Esophagus squamous epithelium (tissue), 4 donors: ENCODE measurements around the gene S100PBP.

Experiments
- POLR2A ChIP-seq, 4 donors: fragments of 450-650 bp; IDR thresholded peaks; one replicate each; pipeline ENCODE4 v1.6.1; 2017; ENCODE audit warnings: antibody characterized with exemption in 4 of 4, mild to moderate bottlenecking in 4 of 4, moderate library complexity in 3 of 4
- TF ChIP-seq, protein P1 (sequence below), 6 experiments: fragments of 450-650 bp in 4 of 6; fragments of 200-600 bp in 2 of 6; sonication (generic) in 2 of 6; IDR thresholded peaks; one replicate each; pipeline ENCODE4 v1.5.1; 2016 to 2019; ENCODE audit warnings: antibody characterized with exemption in 6 of 6, mild to moderate bottlenecking in 4 of 6, moderate library complexity in 4 of 6

DNA sequence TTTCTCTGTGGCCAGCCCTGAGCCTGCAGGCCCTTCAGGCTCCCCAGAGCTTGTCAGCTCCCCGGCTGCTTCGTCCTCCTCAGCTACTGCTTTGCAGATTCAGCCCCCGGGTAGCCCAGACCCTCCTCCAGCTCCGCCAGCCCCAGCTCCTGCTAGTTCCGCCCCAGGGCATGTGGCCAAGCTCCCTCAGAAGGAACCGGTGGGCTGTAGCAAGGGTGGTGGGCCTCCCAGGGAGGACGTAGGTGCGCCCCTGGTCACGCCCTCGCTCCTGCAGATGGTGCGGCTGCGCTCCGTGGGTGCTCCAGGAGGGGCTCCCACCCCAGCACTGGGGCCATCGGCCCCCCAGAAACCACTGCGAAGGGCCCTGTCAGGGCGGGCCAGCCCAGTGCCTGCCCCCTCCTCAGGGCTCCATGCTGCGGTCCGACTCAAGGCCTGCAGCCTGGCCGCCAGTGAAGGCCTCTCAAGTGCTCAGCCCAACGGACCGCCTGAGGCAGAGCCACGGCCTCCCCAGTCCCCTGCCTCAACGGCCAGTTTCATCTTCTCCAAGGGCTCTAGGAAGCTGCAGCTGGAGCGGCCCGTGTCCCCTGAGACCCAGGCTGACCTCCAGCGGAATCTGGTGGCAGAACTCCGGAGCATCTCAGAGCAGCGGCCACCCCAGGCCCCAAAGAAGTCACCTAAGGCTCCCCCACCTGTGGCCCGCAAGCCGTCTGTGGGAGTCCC lies 45.7 kb upstream of the S100PBP start:
- no peak for TF ChIP-seq POLR2A (IDR thresholded peaks at IDR 0.05)
- TF ChIP-seq, protein P1, sequence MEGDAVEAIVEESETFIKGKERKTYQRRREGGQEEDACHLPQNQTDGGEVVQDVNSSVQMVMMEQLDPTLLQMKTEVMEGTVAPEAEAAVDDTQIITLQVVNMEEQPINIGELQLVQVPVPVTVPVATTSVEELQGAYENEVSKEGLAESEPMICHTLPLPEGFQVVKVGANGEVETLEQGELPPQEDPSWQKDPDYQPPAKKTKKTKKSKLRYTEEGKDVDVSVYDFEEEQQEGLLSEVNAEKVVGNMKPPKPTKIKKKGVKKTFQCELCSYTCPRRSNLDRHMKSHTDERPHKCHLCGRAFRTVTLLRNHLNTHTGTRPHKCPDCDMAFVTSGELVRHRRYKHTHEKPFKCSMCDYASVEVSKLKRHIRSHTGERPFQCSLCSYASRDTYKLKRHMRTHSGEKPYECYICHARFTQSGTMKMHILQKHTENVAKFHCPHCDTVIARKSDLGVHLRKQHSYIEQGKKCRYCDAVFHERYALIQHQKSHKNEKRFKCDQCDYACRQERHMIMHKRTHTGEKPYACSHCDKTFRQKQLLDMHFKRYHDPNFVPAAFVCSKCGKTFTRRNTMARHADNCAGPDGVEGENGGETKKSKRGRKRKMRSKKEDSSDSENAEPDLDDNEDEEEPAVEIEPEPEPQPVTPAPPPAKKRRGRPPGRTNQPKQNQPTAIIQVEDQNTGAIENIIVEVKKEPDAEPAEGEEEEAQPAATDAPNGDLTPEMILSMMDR (IDR thresholded peaks at IDR 0.05), result no peak
